LNCaP clone FGC (cell line): ENCODE data around the gene APC2.

ENCODE experiments used
- DNase-seq: peaks from one replicate; pipeline ENCODE4 v3.0.0-alpha.2; 2011; ENCODE audit warnings: low read depth
- H3K4me3 ChIP-seq: 2 replicates; pipeline ENCODE4 v1.5.1; 2011; ENCODE audit warnings: mild to moderate bottlenecking, low read depth, low read length, control low read depth
- TF ChIP-seq, protein P1 (sequence below): IDR thresholded peaks from 2 replicates; pipeline ENCODE4 v1.5.1; 2012; ENCODE audit warnings: mild to moderate bottlenecking; ENCODE audit not compliant: control insufficient read depth, insufficient read depth; ENCODE audit errors: extremely low read depth

The APC2 gene

DNA sequence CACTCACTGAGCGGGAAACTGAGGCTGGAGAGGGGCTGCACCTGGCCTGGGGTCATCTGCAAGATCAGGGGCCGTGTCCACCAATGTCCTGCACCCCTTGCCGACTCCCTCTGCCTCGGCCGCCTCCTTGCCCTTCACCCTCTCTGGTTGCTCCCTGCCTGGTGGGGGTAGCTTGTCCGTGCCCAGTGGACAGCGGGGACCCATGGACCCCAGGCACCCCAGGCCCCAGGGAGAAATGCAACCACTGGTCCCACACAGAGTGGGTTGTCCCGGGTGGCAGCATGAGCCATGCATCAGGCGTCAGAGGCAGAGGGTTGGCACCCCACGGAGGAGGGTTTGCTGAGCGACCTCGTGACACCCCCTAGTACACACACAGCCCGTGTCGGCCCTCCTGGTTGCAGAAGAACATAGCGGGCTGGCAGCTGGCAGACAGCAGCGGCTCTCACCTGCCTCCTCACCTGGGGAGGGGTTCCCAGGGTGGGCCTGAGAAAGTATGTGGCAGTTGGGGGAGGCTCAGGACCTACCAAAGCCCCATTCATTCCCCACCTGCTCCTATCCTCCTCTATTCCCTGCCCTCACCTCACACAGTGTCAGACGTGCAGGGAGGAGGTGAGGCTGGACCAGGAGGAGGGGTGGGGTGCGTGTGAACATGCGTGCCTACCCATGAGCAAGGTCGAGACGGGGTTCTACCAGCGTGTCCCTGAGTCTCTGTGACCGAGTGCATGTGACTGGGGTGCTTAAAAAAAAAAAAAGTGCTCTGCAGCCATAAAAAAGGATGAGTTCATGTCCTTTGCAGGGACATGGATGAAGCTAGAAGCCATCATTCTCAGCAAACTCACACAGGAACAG lies 54.2 kb downstream of the APC2 start:
- no peak for DNase-seq
- TF ChIP-seq, protein P1, sequence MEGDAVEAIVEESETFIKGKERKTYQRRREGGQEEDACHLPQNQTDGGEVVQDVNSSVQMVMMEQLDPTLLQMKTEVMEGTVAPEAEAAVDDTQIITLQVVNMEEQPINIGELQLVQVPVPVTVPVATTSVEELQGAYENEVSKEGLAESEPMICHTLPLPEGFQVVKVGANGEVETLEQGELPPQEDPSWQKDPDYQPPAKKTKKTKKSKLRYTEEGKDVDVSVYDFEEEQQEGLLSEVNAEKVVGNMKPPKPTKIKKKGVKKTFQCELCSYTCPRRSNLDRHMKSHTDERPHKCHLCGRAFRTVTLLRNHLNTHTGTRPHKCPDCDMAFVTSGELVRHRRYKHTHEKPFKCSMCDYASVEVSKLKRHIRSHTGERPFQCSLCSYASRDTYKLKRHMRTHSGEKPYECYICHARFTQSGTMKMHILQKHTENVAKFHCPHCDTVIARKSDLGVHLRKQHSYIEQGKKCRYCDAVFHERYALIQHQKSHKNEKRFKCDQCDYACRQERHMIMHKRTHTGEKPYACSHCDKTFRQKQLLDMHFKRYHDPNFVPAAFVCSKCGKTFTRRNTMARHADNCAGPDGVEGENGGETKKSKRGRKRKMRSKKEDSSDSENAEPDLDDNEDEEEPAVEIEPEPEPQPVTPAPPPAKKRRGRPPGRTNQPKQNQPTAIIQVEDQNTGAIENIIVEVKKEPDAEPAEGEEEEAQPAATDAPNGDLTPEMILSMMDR = no peak
- no peak overlapping the region for H3K4me3 ChIP-seq

DNA sequence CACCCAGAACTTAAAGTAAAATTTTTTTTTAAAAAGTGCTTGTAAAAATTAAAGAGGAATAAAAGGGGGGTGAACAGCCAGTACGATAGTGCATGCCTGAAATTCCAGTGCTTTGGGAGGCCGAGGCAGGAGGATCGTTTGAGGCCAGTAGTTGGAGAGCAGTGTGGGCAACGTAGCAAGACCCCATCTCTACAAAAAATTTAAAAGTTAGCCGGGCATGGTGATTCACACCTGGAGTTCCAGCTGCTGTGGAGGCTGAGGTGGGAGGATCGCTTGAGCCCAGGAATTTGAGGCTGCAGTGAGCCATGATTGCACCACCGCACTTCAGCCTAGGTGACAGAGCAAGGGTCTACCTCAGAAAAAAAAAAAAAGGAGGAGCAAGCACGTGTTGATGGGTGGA lies 55.1 kb downstream of the APC2 start:
- H3K4me3 ChIP-seq = no peak overlapping the region
- TF ChIP-seq, protein P1 = no peak
- no peak for DNase-seq

DNA sequence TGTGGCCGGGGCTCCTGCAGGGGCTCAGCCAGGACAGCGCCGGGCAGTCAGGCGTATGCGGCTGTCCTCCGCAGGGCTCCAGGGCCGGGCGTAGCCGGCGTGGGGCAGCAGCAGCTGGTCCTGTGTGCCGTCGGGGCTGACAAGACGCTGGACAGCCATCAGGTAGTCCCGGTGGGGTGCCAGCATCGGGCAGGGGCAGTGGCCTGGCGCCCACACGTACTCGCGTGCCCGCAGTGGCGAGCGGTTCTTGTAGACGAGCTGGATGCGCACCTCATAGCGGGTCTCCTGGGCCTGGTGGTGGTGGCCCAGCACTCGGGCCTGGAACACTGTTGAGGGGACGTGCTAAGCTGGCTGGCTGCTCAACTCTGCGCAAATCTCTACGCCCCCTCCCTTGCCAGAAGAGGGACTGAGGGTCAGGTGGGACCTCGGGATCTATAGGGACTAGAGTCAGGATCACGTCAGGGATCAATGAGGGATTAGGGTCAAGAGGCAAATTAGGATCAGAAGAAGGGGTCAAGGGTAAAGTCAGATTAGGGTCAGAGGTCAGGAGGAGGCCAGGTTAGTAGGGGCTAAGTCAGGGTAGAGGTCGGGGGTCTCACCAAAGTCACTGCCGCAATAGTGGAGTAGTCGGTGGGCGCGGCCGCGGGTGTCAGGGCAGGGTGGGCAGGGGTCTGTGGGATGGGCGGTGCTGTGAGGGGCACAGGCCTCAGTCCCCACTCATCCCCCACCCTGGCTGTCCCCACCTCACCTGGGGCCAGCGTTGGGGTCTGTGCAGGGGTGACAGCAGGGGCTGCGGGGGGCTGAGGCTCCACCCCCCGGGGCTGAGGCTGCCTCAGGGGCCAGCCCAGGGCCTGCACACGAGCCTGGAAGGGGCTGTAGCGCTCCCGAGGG lies 56.3 kb downstream of the APC2 start:
- TF ChIP-seq, protein P1 = no peak
- no peak for DNase-seq

DNA sequence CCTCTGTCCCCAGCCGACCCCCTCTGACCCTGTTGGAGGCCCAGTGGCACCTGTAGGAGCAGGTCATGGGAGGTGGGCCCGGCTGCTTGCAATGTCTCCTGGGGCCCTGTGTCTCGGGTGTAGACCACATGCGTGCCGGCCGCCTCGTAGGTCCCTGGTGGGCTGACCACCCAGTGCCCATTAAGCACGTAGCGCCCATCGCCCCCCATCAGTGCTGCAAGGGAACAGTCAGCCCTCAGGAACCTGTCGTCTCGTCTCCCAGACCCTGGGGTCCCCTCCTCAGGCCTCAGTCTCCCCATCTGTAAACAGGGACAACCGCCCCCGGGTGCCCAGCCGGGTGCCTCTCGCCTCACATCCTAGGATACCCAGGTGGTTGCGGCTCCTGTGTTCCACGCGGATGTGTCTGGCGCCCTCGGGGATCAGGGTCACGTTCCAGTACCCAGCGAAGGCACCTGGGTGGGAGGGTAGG lies 57.3 kb downstream of the APC2 start:
- H3K4me3 ChIP-seq = peak overlapping the region; percentile 40
- TF ChIP-seq, protein P1 = no peak
- no peak for DNase-seq

More for the DNA sequence above, 56.3 kb downstream of the APC2 start:
- H3K4me3 ChIP-seq = no peak overlapping the region

DNA sequence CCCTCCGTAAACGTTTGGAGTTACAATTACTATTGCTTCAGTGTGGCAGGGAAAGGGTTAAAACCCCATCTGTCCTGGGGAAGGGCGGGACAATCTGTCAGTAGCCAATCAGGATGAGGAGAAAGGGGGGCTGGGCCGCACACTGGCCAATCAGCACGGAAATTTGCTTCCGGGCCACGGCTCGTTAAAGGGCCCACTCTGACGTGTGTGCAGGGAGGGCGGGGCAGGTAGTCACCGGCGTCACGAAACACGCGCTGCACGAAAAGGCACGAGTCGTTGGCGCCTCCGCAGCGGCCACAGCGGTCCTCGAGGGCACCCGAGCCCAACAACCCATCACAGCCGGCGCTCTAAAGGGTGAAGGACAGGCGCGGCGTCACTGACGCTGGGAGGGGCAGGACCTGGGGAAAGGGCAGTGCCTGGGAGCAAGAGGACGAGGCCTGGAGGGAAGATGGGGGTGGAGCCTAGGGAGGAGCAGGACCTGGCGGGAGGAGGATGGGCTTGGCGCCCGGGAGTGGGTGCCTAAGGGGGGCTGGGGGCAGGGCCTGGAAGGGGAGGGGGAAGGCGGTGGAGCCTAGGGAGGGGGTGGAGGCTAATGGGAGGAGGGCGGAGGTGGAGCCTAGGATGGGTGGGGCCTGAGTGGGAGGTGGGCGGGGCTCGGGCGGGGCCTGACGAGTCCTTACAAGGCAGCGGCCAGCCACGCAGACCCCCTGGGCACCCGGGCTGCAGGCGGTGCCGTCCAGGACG lies 58.0 kb downstream of the APC2 start:
- peak; percentile 85 for DNase-seq
- H3K4me3 ChIP-seq = peak overlapping the region; percentile 40
- TF ChIP-seq, protein P1 = no peak

DNA sequence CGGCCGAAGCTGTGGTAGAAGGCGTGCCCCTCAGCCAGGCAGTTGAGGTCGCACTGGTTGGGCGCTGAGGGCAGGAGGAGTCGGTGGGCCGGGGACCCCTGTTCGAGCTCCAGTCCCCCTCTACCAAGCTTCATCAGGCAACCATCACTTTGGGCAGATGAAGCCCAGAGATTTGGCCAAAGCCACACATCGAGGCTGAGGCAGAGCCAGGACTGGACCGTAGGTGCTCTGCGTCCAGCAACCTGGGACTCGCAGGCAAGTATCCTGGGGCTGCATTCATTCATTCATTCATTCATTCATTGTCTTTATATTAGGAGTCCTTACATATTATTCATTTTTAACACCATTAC lies 58.6 kb downstream of the APC2 start:
- peak overlapping the region; percentile 40 for H3K4me3 ChIP-seq
- TF ChIP-seq, protein P1 = no peak
- DNase-seq = no peak
